LNCaP clone FGC (cell line): ENCODE data around the gene GGTLC1.

Experiments
- DNase-seq: peaks from one replicate; pipeline ENCODE4 v3.0.0-alpha.2; 2011; ENCODE audit warnings: low read depth
- H3K4me3 ChIP-seq: 2 replicates; pipeline ENCODE4 v1.5.1; 2011; ENCODE audit warnings: mild to moderate bottlenecking, low read depth, low read length, control low read depth
- CTCF ChIP-seq: IDR thresholded peaks from 2 replicates; pipeline ENCODE4 v1.5.1; 2012; ENCODE audit warnings: mild to moderate bottlenecking; ENCODE audit not compliant: control insufficient read depth, insufficient read depth; ENCODE audit errors: extremely low read depth

GGTLC1 gene

DNA sequence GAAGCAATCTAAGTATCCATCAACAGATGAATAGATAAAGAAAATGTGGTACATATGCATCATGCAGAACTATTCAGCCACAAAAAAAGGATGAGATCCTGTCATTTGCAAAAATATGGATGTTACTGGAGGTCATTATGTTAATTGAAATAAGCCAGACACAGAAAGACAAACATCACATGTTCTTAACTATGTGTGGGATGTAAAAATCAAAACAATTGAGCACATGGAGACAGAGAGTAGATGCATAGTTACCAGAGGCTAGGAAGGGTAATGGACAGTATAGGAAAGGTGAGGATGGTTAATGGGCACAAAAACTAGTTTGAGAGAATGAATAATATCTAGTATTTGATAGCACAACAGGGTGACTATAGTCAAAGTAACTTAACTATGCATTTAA, 26.3 kb downstream of the GGTLC1 start:
- TF ChIP-seq CTCF = no peak
- no peak overlapping the region for H3K4me3 ChIP-seq
- no peak for DNase-seq

GRCh38 chr20:23959054-23959453, 29.5 kb downstream of the GGTLC1 start:
- no peak overlapping the region for H3K4me3 ChIP-seq
- no peak for DNase-seq
- no peak for TF ChIP-seq CTCF

GRCh38 chr20:23955896-23956295, 32.7 kb downstream of the GGTLC1 start:
- no peak overlapping the region for H3K4me3 ChIP-seq
- no peak for DNase-seq
- no peak for TF ChIP-seq CTCF

DNA sequence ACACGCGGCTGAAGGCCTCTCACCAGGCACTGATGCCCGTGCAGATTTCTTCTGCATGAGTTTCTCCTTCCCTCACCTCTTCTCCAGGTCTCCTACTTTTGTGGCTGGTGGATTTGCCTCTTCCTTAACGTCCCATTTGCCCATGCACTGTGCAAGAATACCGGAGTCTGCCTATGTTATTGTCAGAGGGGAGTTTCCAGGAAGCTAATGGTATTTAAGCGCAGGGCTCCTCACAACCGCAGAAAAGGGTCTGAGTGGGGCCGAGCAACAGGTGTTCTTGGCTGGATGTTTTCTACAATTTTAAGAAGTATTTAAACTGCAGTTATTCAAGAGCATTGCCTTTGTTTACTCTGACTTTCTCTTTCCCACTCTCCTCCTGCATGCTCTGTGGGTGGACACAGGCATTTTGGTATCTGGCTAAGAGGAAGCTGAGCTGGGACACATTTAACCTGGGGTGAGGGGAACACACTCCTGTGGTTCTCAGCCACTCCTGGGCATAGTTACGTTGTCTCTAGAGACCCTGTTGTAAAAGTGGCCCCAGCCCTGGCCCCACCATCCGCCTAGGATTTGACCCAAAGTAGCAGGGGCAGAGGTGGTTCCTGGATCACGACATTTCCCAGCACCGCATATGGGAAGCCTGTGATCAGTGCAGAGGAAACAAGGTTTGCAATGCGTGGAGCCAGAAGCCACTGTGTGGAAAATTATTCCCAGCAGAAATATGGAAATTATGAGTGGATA, 34.4 kb downstream of the GGTLC1 start:
- no peak for TF ChIP-seq CTCF
- H3K4me3 ChIP-seq = no peak overlapping the region
- no peak for DNase-seq

DNA sequence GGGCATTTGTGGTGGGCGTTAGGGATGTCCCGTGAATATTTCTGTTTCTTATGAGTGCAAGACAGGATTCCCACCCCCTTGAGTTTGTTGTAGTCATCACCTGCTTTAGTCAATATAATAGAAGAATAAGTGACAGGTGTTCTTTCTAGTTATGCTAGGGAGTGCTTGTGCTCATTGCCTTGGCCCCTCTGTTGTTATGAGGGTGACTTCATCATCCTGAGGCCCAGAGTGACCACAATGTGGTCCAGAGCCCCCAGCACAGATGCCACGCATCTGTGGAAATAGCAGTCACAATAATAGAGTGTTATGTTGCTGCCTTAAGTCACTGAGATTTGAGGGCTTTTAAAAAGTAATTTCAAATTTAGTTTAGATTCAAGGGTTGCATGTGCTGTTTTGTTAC, 42.4 kb downstream of the GGTLC1 start:
- TF ChIP-seq CTCF = no peak
- DNase-seq = no peak
- no peak overlapping the region for H3K4me3 ChIP-seq

DNA sequence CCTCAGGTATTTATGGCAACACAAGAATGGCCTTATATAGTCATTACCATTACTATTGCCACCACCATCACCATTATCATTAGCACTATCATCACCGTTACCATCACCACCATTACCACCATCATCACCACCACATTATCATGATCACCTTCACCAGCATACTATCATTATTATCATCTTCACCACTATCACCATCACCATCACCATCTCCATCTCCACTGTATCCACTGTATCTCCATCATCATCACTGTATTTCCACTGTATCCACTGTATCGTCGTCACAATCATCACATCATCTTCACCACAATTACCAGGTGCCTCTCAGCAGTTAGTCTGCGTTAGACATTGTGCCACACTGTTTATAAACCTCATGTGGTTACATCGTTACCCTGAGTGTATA, 45.3 kb downstream of the GGTLC1 start:
- DNase-seq = no peak
- no peak for TF ChIP-seq CTCF
- no peak overlapping the region for H3K4me3 ChIP-seq

- H3K4me3 ChIP-seq = no peak overlapping the region
- DNase-seq = no peak
- no peak for TF ChIP-seq CTCF
Measured at GRCh38 chr20:23939641-23940040, 48.9 kb downstream of the GGTLC1 start.
